ENCODE data around the gene RPS6KB1. TPM values are rescaled to one million over a fixed set of nuclear protein-coding genes. Genes with fewer than 3 reads are reported as not detected.
A peak's percentile ranks its signal among the peaks of the same experiment; 100 is the strongest.
"Not testable (repeated sequence)": the region's sequence is repeated elsewhere in the genome, so short reads cannot be mapped to it uniquely, and the experiment has no call there.

RPS6KB1 gene
- total RNA-seq, 1 experiment from 2014 or later = 17.4 TPM

DNA sequence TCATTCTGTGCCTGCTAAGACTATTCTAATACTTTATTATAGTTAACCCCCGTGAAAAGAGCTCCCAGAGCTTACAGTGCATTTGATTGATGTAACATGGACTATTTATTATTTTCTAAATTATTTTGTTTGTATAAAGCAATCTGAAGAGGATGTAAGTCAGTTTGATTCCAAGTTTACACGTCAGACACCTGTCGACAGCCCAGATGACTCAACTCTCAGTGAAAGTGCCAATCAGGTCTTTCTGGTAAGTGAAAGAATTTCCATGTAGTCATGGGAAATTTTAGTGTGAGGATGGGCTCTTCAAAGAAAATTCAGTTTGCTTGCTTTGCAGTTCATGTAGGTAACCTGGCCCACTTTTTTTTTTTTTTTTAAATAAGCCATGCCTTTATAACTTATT is 47.8 kb downstream of the RPS6KB1 start:
- DNase-seq (ENCODE audit: low read depth) = not testable (repeated sequence)

DNA sequence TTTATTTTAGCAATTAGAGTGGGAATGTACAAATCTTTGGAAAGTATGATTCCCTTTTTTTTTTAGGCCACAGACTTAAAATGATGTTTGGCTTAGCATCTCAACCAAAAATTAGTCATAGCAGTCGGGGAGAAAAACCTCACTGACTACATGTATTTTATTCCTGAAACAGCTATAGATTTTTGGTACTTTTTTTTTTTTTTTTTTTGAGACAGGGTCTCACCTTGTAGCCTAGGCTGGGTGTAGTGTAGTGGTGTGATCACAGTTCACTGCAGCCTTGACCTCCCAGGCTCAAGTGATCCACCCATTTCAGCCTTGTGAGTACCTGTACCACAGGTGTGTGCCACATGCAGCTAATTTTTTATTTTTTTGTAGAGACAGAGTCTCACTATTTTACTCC is 48.2 kb downstream of the RPS6KB1 start:
- no peak for DNase-seq (ENCODE audit: low read depth)

DNA sequence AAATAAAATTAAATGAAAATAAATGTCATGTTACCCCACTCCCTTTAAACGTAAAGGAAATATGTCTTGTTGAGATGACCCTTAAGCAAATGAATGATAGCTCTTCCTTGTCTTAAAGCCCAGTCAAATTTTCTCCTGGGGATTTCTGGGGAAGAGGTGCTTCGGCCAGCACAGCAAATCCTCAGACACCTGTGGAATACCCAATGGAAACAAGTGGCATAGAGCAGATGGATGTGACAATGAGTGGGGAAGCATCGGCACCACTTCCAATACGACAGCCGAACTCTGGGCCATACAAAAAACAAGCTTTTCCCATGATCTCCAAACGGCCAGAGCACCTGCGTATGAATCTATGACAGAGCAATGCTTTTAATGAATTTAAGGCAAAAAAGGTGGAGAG is 53.5 kb downstream of the RPS6KB1 start:
- not testable (repeated sequence) for DNase-seq (ENCODE audit: low read depth)

DNA sequence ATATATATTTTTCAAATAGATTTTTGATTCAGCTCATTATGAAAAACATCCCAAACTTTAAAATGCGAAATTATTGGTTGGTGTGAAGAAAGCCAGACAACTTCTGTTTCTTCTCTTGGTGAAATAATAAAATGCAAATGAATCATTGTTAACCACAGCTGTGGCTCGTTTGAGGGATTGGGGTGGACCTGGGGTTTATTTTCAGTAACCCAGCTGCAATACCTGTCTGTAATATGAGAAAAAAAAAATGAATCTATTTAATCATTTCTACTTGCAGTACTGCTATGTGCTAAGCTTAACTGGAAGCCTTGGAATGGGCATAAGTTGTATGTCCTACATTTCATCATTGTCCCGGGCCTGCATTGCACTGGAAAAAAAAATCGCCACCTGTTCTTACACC is 54.4 kb downstream of the RPS6KB1 start:
- not testable (repeated sequence) for DNase-seq (ENCODE audit: low read depth)

DNA sequence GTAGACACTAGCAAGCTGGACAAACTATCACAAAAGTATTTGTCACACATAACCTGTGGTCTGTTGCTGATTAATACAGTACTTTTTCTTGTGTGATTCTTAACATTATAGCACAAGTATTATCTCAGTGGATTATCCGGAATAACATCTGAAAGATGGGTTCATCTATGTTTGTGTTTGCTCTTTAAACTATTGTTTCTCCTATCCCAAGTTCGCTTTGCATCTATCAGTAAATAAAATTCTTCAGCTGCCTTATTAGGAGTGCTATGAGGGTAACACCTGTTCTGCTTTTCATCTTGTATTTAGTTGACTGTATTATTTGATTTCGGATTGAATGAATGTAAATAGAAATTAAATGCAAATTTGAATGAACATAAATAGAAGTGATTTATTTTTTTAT is 57.1 kb downstream of the RPS6KB1 start:
- no peak for DNase-seq (ENCODE audit: low read depth)

DNA sequence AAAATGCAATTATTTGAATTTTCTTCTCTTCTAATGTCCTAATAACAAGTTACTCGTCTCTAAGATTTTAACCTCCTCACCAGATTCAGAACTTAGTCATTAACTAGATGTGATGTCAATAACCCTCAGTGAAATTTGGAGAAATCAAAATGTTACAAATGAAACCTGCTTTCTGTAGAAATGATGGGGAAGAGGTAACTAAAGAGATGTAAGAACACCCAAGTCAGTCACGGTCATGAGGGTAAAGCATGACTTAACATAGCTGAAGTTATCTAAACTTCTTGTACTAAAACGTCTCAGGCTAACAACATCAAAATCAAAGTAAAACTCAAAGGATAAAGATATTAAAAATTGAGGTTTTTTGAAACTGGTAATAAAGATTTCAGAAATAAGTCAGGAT is 61.9 kb downstream of the RPS6KB1 start:
- DNase-seq (ENCODE audit: low read depth) = no peak

DNA sequence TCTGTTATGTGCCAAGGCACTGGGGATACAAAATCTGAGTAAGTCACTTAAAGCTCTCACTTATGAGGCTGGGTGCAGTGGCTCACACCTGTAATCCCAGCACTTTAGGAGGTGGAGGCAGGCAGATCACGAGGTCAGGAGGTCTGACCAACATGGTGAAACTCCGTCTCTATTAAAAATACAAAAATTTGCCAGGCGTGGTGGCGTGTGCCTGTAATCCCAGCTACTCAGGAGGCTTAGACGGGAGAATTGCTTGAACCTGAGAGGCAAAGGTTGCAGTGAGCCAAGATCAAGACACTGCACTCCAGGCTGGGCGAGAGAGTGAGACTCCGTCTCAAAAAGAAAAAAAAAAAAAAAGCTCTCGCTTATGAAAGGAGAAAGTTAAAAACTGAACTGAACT is 66.7 kb downstream of the RPS6KB1 start:
- DNase-seq (ENCODE audit: low read depth) = not testable (repeated sequence)

DNA sequence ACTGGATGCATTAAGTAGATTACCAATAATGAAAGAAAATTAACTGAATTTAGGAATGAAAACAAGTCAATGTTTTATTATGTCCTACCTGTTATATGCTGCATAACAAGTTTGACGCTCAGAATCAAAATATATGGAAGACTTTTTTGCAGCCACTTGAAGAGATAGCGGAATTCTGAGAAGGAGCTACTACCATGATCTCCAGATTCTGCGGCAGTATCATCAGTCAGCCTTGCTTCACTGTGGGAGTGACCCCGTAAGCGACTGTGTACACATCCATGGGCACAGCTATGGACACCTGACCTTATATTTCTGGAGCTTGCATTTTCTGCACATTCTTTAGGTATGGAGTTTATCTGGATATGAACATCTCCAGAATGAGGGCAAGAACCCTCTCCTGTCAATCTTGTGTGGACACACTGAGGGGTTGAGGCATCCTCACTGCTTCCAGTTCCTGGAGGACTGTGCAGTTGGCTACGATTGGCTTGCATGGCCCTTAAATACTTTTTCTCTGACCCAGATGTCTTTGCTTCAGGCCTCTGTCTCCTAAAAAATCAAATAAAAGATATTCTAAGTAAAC is 69.9 kb downstream of the RPS6KB1 start:
- no peak for DNase-seq (ENCODE audit: low read depth)

DNA sequence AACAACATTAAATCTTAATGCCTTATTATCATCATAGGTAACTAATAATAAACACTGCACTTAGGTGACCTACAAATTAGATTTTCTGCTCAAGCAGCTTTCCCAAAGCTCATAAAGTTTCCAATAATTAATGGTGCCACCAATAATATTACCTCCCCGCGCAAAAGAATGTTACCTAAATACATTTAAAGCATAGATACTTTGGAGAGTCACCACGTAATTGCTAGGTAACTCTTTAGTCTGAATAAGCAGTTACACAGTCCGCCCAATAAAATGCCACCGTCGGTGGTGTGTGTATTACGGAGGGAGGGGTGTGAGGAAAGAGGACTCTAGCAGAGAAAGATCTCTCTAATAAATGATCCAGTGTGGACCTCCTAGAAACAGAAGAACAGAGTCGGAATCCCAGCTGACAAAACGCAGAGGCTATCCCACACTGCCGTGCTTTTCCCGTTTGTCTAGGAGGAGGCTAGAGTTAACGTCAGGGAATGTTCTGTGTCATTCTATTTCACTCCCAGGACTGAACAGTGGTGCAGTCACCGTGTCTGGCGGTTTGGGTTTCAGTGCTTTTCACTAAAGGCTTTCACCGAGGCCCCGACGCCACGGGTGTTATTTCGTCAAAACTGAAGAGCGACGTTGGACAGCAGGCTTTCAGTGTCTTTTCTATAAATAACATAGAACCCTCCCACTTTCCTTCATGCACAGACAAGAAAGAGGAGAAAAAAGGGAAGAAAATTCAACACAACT is 71.0 kb downstream of the RPS6KB1 start:
- DNase-seq (ENCODE audit: low read depth) = peak; percentile 59

DNA sequence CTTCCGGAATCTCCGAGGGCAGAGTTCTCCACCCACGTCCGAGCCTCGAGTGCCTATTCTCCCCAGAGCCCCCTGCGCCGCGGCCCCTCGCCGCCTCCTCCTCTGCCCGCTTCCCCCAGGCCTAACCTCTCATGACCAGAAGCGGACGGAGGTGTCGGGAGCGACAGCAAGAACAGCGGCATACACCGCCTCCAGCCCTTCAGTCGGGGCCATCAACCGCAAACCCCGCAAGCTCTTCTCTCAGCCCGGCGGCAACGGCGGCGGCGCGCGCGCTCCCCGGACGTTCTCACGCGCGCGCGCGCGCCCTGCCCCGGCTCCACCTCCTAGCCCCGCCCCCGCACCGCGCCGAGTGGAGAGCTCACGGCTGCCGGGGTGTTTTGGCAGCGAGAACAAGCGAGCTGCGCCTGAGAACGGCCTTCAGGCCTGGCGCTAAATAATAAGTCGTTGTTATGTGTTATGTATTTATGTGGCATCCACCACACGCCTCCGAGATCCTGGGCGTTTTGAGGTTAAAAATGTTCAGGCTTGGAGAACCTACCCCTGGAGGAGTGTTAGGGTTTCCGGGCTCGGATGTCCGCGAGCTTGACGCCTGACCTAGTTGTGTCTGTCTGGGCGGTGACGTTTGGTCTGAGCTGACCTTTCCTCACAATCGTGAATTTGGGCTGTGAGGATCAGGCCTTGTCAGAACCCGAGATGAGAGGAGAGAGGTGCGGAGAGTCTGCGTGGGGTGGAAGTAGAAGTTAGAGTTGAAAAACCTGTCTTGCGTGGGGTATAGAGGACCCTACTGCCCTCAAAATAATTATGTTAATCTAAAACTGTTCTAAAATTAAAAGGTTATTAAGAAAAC is 71.8 kb downstream of the RPS6KB1 start, which contains the start of gene RNFT1:
TSS of gene RNFT1 (minus strand) at position 259 of the 847 bp plus-strand sequence. CDS start at position 182, 77 bp downstream.
- DNase-seq (ENCODE audit: low read depth) = peak; percentile 80

DNA sequence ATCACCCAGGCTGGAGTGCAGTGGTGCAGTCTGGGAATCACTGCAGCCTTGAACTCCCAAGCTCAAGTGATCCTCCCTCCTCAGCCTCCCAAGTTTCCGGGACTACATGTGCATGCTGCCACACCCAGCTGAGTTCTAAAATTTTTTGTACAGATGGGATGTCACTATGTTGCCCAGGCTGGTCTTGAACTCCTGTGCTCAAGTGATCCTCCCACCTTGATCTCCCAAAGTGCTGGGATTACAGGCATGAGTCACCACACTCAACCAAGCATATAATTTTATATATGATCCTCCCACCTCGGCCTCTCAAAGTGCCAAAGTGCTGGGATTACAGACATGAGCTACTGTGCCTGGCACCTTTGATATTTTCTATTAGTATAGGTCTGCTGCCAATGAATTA is 78.8 kb downstream of the RPS6KB1 start:
- not testable (repeated sequence) for DNase-seq (ENCODE audit: low read depth)

DNA sequence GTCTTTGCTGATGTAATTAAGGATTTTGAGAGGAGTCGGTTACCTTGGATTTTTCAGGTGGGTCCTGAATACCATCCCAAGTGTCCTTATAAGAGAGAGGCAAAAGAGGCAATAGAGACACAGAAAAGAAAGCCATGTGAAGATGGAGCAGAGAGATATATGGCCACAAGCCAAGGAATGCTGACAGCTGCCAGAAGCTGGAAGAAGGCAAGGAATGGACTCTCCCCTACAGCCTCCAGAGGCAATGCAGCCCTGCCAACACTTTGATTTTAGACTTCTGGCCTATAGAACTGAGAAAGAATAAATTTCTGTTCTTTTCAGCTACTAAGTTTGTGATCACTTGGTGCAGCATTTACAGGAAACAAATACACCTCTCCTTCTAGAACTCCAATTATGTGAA is 79.9 kb downstream of the RPS6KB1 start:
- DNase-seq (ENCODE audit: low read depth) = peak; percentile 24

DNA sequence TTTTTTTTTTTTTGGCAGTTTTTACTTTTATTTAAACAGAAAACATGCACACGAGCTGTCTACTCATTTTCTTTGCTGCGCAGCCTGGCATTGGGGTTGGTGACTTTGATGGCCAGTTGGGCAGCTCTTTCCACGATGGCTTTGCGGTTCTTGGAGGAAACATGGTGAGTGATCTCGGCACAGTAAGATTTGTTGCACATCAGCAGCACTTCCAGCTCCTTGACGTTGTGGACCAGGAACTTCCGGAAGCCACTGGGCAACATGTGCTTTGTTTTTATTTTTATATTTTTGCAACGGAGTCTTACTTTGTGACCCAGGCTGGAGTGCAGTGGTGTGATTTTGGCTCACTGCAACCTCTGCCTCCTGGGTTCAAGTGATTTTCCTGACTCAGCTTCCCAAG is 80.6 kb downstream of the RPS6KB1 start:
- not testable (repeated sequence) for DNase-seq (ENCODE audit: low read depth)

DNA sequence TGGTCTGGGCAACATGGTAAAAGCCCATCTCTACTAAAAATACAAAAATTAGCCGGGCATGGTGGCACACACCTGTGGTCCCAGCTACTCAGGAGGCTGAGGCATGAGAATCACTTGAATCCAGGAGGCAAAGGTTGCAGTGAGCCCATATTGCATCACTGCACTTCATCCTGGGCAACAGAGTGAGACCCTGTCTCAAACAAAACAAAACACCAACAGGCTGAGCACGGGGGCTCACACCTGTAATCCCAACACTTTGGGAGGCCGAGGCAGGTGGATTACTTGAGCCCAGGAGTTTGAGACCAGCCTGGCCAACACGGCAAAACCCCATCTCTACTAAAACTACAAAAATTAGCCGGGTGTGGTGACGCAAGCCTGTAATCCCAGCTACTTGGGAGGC is 82.2 kb downstream of the RPS6KB1 start:
- not testable (repeated sequence) for DNase-seq (ENCODE audit: low read depth)

DNA sequence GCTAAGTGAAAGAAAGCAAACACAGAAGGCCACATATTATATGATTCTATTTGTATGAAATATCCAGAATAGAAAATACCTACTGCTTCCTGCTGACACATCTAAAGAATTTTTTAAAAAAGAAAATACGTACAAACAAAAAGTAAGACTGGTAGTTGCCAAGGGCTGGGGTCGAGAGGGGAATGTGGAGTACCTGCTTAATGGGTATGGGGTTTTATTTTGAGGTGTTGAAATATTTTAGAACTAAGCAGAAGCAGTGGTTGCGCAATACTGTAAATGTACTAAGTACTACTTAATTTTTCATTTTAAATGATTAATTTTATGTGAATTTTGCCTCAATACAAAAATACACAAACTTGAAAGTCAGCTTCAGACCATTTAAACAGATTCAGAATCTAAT is 103.7 kb downstream of the RPS6KB1 start:
- not testable (repeated sequence) for DNase-seq (ENCODE audit: low read depth)

Other genes with a start within 250 kb of the RPS6KB1 start
- 19.1 and 30.6 TPM in 2 replicates for gene PTRH2, start 185.7 kb upstream of the RPS6KB1 start, total RNA-seq (2014; rRNA removed; shearing (Covaris generic))
- 211 and 212 TPM in 2 replicates for gene VMP1, start 185.5 kb upstream of the RPS6KB1 start, total RNA-seq (2014; rRNA removed; shearing (Covaris generic))
- 9.7 and 10.8 TPM in 2 replicates for gene TUBD1, start 178 bp upstream of the RPS6KB1 start, total RNA-seq (2014; rRNA removed; shearing (Covaris generic))
- gene RNFT1, start 71.6 kb downstream of the RPS6KB1 start, total RNA-seq (2014; rRNA removed; shearing (Covaris generic)) = 18.2 and 25.4 TPM in 2 replicates
- 10.4 and 14.7 TPM in 2 replicates for gene HEATR6, start 185.8 kb downstream of the RPS6KB1 start, total RNA-seq (2014; rRNA removed; shearing (Covaris generic))

All from RPMI7951 (cell line).